SK-N-DZ (cell line): Measurements from ENCODE around the gene PTGER4.

Experiments used
- DNase-seq: peaks from one replicate; pipeline ENCODE4 v3.0.0-alpha.2; 2015; ENCODE audit warnings: low spot score

The PTGER4 gene

GRCh38 chr5:40669606-40670390 is 9.9 kb upstream of the PTGER4 start:
- DNase-seq: no peak

DNA sequence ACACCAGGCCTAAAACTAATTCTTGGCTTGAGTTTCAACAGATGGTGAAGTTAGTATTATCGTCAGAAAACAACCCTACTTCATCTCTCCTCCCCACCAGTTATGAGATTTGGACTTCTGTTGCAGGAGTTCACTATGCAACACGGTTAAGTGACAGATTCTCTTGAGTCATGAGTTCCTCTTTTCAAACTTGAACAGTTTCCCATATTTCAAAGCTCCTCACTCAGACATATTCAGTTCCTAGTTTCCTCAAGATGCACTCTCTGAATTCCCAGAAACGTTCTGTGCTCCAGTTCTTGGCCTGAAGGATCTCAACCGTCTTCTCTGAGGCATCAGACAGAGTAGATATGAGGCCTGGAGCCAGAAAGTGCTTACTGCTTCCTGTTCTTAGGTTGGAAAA is 7.3 kb upstream of the PTGER4 start:
- no peak for DNase-seq

- no peak for DNase-seq
These were observed 5.0 kb upstream of the PTGER4 start for GRCh38 chr5:40674661-40675235.

- DNase-seq: no peak
These were observed 4.2 kb upstream of the PTGER4 start for GRCh38 chr5:40675396-40676133.

DNA sequence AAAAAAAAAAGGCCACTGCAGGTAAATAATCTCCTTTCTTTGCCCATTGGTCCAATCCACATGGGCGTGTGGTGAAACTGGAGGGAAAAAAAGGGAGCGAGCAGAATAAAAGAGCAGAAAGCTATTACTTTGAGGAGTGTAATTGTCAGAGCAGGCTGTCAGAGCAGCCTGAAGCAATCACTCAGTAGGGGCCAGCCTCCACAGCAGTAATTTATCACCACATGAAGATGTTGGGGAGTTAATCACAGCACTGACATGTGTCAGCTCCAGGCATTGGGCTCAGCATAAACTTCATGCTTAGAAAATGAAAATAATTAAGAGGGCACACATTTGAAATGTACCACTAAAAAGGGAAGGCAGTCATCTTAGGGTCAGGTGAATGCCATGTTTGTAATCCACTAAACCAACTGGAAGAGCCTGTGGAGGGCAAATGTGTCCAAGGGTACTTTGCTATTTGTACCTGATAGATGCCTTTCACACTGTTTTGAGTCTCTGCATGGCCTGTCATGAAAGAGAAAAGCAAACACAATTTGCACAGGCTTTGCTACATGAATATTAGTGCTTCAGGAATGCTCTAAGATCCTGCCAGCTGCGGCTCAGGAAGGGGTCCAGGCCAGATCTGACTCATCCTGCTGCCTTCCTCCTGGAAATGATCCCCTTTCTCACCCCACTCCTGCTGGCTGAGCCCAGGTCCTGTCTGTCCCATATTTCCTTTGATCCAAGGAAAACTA is 2.9 kb upstream of the PTGER4 start:
- DNase-seq: no peak

GRCh38 chr5:40677456-40677855 is 2.3 kb upstream of the PTGER4 start:
- no peak for DNase-seq

DNA sequence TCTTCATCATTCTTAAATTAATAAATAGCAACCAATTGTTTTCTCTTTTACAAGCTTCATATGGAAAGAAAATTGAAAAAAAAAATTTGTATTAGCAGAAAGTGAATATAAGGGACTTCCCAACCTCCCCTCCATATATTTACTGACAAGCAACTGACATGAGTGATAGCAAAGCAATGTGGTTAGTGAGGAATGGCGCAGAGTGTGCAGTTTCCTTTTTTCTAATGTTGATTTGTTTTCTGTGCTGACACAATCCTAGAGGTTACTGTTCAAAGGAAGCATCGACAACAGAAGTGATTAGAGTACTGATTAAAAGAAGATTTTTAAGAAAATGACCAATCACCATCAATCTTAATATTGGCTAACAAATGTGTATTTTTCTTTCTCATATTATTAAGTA is 1.7 kb upstream of the PTGER4 start:
- DNase-seq: no peak

DNA sequence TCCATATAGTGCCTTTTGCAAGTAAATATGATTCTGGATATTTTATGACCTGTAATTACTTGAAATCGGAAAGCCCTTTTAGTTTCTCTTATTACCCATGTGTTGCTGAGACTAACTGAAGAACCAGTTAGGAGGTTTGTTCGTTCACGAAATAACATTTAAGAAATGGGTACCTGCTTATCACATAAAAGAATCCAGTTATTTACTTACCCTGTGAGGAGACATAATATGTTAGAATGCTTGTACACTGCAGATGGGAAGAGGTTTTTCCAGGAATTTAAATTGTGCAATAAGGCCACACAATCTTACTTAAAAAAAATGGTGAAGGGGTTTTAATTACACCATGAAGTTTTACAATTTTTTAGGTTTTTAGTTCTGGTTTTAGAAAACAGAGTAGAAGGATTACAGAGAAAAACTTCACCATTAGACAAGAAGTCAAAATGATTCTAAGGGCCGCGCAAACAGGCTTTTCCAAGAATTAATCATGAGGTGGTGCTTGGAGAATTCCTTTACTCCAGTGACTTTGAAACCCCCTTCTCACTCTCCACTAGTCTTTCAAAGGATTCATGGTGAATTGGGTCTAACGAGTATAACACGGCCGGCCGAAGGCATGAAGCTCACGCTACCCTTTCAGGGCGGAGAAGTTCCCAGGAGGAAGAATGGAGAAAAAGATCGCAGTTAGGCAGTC is 1.1 kb upstream of the PTGER4 start:
- no peak for DNase-seq

DNA sequence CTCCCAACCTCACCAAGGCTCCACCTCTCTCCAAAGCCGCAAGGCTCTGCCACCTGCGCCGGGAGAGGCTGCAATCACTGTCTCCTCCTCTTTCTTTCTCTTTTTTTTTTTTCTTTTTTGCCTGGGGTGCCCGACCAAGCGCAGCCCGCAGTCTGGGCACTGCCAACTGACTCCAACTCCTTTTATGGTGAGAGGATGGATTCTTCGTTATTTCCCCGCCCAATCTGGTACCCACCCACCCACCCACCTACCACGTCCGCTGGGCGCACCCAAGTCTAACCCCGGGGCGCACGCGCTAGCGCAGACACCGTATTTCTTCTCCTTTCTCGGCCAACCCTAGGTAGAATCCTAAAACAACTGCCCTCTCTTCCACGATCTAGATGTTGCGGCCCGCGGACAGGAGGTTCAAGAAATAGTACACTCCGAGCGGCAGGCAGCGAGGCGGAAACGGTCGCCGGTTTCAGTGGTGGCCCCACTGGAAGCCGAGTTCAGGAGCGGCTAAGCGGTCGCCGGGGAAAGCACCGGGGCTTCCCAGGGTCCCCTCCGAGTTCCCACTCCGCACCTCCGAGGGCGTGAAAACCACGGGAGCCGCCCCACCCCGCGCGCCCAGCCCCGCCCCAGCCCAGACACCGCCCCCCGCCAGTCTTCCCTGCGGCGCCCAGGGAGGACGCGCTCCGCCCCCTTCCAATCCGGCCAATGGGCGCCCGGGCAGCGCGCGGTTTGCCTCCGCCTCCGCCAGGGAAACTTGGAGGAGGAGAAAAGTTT is 385 bp upstream of the PTGER4 start:
- peak; percentile 51 for DNase-seq

GRCh38 chr5:40680741-40681362 is 1.1 kb downstream of the PTGER4 start:
- DNase-seq: no peak

DNA sequence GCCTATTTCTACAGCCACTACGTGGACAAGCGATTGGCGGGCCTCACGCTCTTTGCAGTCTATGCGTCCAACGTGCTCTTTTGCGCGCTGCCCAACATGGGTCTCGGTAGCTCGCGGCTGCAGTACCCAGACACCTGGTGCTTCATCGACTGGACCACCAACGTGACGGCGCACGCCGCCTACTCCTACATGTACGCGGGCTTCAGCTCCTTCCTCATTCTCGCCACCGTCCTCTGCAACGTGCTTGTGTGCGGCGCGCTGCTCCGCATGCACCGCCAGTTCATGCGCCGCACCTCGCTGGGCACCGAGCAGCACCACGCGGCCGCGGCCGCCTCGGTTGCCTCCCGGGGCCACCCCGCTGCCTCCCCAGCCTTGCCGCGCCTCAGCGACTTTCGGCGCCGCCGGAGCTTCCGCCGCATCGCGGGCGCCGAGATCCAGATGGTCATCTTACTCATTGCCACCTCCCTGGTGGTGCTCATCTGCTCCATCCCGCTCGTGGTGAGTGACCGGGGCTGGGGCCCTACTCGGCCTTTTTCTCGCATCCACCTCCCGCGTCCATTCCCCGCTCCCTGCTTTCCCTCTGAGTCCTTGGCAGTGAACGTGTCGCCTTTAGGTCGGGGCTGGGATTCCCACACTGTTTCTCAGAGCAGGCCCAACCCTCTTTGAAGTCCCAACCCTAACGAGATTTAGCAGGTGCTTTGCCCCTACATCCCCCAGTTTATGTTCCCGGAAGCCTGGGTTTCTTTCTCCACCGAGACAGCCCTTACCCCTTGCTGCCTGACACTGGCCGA is 1.8 kb downstream of the PTGER4 start:
- DNase-seq: no peak

DNA sequence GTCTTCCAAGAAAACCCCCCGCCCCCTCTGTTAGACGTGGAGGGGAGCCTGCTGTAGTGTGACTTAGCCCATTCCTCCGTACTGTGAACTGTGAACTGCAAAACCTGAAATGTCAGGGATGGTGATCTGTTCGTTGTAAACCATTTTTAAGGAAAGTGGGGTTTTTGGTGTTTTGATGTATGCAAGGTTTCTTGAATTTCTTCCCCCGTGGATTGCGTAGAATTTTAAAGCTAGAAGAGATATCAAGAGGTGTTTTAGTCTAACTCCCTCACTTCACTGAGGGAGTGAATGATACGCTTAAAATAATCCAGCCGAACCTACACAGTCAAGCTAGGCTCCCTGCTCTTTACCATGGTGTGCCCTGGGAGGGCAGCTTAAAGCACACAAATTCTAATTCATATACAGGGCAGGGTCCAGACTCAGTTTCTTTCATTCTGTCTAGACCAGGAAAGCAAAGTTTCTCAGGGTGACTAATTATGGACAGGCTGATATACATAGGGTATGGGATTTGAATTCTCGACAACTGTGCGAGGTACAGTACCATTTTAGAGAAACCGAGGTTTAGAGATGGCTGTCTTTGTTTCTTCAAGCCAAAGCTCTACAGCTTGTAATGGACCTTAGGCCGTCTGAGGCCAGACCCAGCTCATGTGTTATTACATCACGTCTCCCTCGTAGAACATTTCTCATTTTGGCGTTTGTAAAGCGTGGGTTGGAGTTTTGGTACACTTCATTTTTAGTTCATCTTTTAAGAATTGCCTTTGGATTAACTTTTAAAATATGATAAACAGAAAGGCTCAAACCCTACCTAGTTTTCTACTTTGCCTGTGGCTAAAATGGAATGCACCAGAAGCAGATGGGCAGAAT is 2.7 kb downstream of the PTGER4 start:
- no peak for DNase-seq

GRCh38 chr5:40683305-40683704 is 3.6 kb downstream of the PTGER4 start:
- no peak for DNase-seq

DNA sequence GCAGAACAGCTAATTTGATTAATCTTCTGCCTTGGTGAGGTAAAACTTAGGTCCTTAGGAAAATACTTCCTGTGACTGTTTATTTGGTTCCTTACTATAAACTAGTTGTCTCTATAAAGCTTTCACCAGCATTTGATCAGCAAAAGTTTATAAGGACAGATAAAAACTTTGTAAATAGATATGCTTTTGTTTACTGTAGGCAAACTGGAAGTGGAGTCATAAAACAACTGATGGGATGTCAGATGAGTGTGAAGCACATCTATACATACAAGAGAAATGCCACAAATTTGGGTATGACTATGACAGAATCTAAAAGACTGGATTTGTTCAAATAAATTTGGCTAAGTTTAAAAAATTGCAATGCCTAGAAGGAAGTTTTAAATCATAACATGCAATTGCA is 5.5 kb downstream of the PTGER4 start:
- DNase-seq: no peak

DNA sequence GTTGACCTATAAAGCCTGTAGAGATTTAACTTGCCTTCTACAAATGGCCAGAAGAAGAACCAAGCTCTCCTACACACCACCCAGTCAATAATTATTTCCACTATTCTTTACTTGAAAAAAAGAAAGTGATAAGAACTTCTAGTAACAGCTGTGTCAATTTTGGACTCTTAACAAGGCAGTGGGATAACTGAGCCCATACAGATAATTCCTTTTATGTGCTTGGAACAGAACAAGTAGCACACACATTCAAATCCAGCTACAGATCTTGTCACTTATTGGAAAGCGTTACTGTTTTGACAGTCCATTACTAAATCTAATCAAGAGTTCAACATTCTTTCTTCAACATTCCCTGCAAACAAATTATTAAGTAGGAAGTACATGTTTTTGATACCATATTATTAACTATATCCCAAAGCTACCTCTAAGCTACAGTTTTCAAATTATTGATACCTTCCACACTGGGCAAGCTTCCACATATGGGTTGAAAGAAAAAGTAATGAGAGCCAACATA is 6.3 kb downstream of the PTGER4 start:
- DNase-seq: no peak

- DNase-seq: no peak
These were observed 7.6 kb downstream of the PTGER4 start for GRCh38 chr5:40687321-40687720.

DNA sequence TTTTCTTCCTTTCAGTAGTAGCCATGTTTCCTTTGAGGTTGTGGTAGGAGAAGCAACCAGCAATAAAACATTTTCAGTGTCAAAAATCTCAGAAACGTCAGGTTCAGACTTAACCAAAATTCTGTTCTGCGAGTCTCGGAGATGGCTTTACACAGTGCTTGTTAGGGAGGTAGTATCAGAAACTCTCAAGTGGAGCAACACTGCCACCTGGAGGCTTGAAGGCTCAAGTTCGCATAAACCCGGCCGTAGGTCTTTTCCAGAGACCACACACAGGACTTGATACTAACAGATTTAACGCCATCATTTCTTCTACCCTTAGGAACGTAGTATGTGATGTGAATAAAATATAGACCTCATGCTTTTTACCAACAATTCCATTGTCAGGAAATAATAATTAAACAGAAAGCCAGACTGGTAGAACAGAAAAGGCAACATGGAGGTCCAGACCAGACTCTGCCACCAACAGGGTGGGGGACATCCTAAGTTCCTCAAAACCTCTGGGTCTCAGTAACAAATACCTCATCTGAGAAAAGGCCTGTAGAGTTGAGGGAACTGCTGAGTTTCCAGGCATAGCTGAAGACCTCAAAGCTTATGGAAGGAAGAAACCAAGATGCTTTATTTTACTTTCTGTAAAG is 8.5 kb downstream of the PTGER4 start:
- peak; percentile 78 for DNase-seq

GRCh38 chr5:40688996-40689395 is 9.3 kb downstream of the PTGER4 start:
- DNase-seq: no peak
